Activated CD8-positive, alpha-beta T cell treated with anti-CD3 and anti-CD28 coated beads for 36 hours (primary cell): ENCODE measurements around the gene CD74. TPM values are rescaled to one million over a fixed set of nuclear protein-coding genes. Genes with fewer than 3 reads are reported as not detected.
"Not testable (repeated sequence)": the region's sequence is repeated elsewhere in the genome, so short reads cannot be mapped to it uniquely, and the experiment has no call there.

Experiments used
- ATAC-seq: fragments of 200-7000 bp; cut with Tn5 transposase; one replicate; pipeline ENCODE4 v1.10.0; 2021; ENCODE audit warnings: mild to moderate bottlenecking, moderate library complexity
- CTCF ChIA-PET: fragments of 350-600 bp; sonication (Branson Sonifier 250); formaldehyde crosslinking; loops from one replicate; lab custom pipeline; 2021; ENCODE audit warnings: antibody characterized with exemption; lab: Charles Lee
- POLR2A ChIA-PET: fragments of 350-600 bp; sonication (Branson Sonifier 250); formaldehyde crosslinking; loops from one replicate; lab custom pipeline; 2021; ENCODE audit warnings: antibody characterized with exemption; lab: Charles Lee
- DNase-seq: peaks from one replicate; pipeline ENCODE4 v3.0.0-alpha.2; 2020
- H3K27ac Mint-ChIP-seq: one replicate; pipeline ENCODE4 v1.8.0; 2021; ENCODE audit warnings: mild to moderate bottlenecking, mixed read lengths
- H3K27me3 Mint-ChIP-seq: one replicate; pipeline ENCODE4 v1.8.0; 2021; ENCODE audit warnings: mixed read lengths
- H3K36me3 Mint-ChIP-seq: one replicate; pipeline ENCODE4 v1.8.0; 2021; ENCODE audit warnings: low read depth, mixed read lengths
- H3K4me1 Mint-ChIP-seq: one replicate; pipeline ENCODE4 v1.8.0; 2021; ENCODE audit warnings: low read depth, mixed read lengths
- H3K4me3 Mint-ChIP-seq: one replicate; pipeline ENCODE4 v1.8.0; 2021; ENCODE audit warnings: mild to moderate bottlenecking, moderate library complexity, mixed read lengths
- H3K9me3 Mint-ChIP-seq: one replicate; pipeline ENCODE4 v1.8.0; 2021; ENCODE audit warnings: mixed read lengths
- intact Hi-C: fragments of 100-400 bp; cut with micrococcal nuclease; formaldehyde crosslinking; loops from one replicate; pipeline ENCODE4 v1.10.0; 2022
- total RNA-seq, 2 experiments: library from RNA; stranded (reverse); gene quantifications; one replicate each; pipeline ENCODE4 v1.2.3, GENCODE V29; 2021
- TF ChIP-seq, protein P1 (sequence below): fragments of 200-600 bp; IDR thresholded peaks from one replicate; pipeline ENCODE4 v1.8.0; 2022; ENCODE audit warnings: antibody characterized with exemption, mild to moderate bottlenecking

Gene CD74
- total RNA-seq, 2 experiments from 2014 or later = 277 to 282 TPM

DNA sequence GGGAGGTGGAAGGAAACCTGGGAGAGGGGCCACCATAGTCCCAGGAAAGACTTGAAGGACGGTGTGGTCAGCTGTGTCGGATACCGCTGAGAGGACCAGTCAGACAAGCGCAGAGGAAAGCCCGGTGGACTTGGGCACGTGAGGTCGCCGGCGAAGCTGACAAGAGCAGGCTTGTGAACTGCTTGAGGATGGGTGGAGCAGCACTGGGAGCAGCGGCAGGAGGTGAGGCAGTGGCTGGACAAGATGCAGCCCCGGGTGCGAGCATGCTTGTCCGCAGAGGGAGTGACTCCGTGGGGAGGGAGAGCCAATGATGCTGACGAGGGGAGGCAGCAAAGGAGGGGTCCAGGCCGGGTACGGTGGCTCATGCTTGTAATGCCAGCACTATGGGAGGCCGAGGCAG is 18.3 kb upstream of the CD74 start:
- ChIA-PET POLR2A (interaction anchor here (6.1 kb wide), 1 partner anchor 11 kb away, joined by 23 read pairs; no protein-coding TSS in a partner anchor), CTCF (interaction anchor here (1.0 to 1.2 kb wide), 2 partner anchors 19 to 33 kb away, joined by 3 to 4 read pairs; partner anchors contain the start of gene RPS14)
- TF ChIP-seq, protein P1, sequence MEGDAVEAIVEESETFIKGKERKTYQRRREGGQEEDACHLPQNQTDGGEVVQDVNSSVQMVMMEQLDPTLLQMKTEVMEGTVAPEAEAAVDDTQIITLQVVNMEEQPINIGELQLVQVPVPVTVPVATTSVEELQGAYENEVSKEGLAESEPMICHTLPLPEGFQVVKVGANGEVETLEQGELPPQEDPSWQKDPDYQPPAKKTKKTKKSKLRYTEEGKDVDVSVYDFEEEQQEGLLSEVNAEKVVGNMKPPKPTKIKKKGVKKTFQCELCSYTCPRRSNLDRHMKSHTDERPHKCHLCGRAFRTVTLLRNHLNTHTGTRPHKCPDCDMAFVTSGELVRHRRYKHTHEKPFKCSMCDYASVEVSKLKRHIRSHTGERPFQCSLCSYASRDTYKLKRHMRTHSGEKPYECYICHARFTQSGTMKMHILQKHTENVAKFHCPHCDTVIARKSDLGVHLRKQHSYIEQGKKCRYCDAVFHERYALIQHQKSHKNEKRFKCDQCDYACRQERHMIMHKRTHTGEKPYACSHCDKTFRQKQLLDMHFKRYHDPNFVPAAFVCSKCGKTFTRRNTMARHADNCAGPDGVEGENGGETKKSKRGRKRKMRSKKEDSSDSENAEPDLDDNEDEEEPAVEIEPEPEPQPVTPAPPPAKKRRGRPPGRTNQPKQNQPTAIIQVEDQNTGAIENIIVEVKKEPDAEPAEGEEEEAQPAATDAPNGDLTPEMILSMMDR = no peak
- ATAC-seq = no peak
- peaks cover 4% of the 10 kb centered on the region for H3K4me1 Mint-ChIP-seq
- H3K4me3 Mint-ChIP-seq = no peak overlapping the region
- no peak overlapping the region for H3K27ac Mint-ChIP-seq
- intact Hi-C loops = no loop called here
- DNase-seq = no peak
- no peaks in the 10 kb centered on the region for H3K9me3 Mint-ChIP-seq
- no peaks in the 10 kb centered on the region for H3K27me3 Mint-ChIP-seq
- no peaks in the 10 kb centered on the region for H3K36me3 Mint-ChIP-seq

DNA sequence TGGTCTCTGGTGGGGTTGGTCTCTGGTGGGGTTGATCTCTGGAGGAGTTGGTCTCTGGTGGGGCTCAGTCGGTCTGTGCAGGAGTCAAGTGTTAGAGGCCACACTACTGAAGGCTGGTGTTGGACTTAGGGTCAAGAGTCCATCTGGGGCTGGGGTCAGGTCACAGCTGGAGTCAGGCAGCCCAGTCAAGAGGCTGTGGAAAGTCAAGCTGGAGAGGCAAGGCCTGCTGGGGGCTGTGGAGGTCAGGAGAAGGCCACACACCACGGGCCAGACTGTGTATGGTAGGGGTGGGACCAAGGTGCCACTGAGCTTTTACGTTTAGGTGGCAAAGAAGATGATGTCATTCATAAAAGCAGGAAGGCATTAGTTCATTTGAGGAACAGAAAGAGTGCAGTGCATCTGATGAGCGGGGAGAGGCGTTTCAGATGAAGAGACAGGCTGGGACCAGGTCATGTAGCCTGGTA is 16.7 kb upstream of the CD74 start:
- Mint-ChIP-seq H3K36me3 (no peaks in the 10 kb centered on the region), H3K4me1 (no peaks in the 10 kb centered on the region), H3K9me3 (no peaks in the 10 kb centered on the region), H3K4me3 (no peak overlapping the region), H3K27me3 (no peaks in the 10 kb centered on the region), H3K27ac (no peak overlapping the region)
- ATAC-seq (no peak), DNase-seq (no peak)
- TF ChIP-seq, protein P1 = no peak
- ChIA-PET CTCF (no interaction called here), POLR2A (interaction anchor here (1.7 to 6.1 kb wide), 2 partner anchors 13 to 17 kb away, joined by 4 to 23 read pairs; no protein-coding TSS in a partner anchor)
- intact Hi-C loops = no loop called here

GRCh38 chr5:150428978-150429377 is 16.3 kb upstream of the CD74 start:
- Mint-ChIP-seq H3K9me3 (no peaks in the 10 kb centered on the region), H3K4me1 (no peaks in the 10 kb centered on the region), H3K36me3 (no peaks in the 10 kb centered on the region), H3K27ac (no peak overlapping the region), H3K27me3 (no peaks in the 10 kb centered on the region), H3K4me3 (no peak overlapping the region)
- TF ChIP-seq, protein P1 = no peak
- no peak for ATAC-seq
- POLR2A ChIA-PET = interaction anchor here (1.7 to 6.1 kb wide), 2 partner anchors 13 to 18 kb away, joined by 4 to 23 read pairs; no protein-coding TSS in a partner anchor
- DNase-seq = no peak
- intact Hi-C loops = no loop called here
- CTCF ChIA-PET = no interaction called here

GRCh38 chr5:150428106-150428876 is 15.6 kb upstream of the CD74 start:
- ChIA-PET CTCF (no interaction called here), POLR2A (interaction anchor here (1.7 to 6.1 kb wide), 2 partner anchors 14 to 18 kb away, joined by 4 to 23 read pairs; no protein-coding TSS in a partner anchor)
- TF ChIP-seq, protein P1 = no peak
- DNase-seq = no peak
- no peak overlapping the region for H3K4me3 Mint-ChIP-seq
- H3K9me3 Mint-ChIP-seq = no peaks in the 10 kb centered on the region
- H3K27me3 Mint-ChIP-seq = no peaks in the 10 kb centered on the region
- H3K36me3 Mint-ChIP-seq = no peaks in the 10 kb centered on the region
- no peaks in the 10 kb centered on the region for H3K4me1 Mint-ChIP-seq
- no peak for ATAC-seq
- intact Hi-C loops = no loop called here
- H3K27ac Mint-ChIP-seq = no peak overlapping the region

- ChIA-PET POLR2A (interaction anchor here (0.6 kb wide), 1 partner anchor 62 kb away, joined by 3 read pairs; no protein-coding TSS in a partner anchor), CTCF (interaction anchor here (1.8 kb wide), 1 partner anchor 10 kb away, joined by 6 read pairs; no protein-coding TSS in a partner anchor)
- H3K4me1 Mint-ChIP-seq, H3K4me3 Mint-ChIP-seq, H3K9me3 Mint-ChIP-seq, ATAC-seq, H3K27me3 Mint-ChIP-seq, H3K27ac Mint-ChIP-seq, H3K36me3 Mint-ChIP-seq, intact Hi-C loops, DNase-seq: not testable (repeated sequence)
Measured at GRCh38 chr5:150426165-150426564, 13.5 kb upstream of the CD74 start.
